HCT116 (cell line): ENCODE data around the gene NKX6-2. TPM values are rescaled to one million over a fixed set of nuclear protein-coding genes. Genes with fewer than 3 reads are reported as not detected.

Source experiments
- ATAC-seq: fragments of 200-7000 bp; cut with Tn5 transposase; 2 replicates; pipeline ENCODE4 v1.9.1; 2020; ENCODE audit warnings: mild to moderate bottlenecking, moderate library complexity
- BruUV-seq: library from RNA; stranded (reverse); fragments of 400-500 nt; replicated peaks from 2 replicates; lab custom pipeline; 2021; lab: Mats Ljungman, UMichigan
- CTCF ChIA-PET: fragments of 300-600 bp; sonication (Branson Sonifier 250); formaldehyde crosslinking; loops from one replicate; lab custom pipeline; 2021; ENCODE audit warnings: antibody characterized with exemption; lab: Charles Lee
- POLR2A ChIA-PET: fragments of 300-600, 350-600 bp; sonication (Branson Sonifier 250); formaldehyde crosslinking; loops from one replicate; lab custom pipeline; 2021; ENCODE audit warnings: antibody characterized with exemption; lab: Charles Lee
- RAD21 ChIA-PET, 2 experiments: fragments of 300-600 bp; sonication (Branson Sonifier 250); formaldehyde crosslinking; loops; one replicate each; lab custom pipeline; 2023; ENCODE audit warnings: low total read pairs in 2 of 2; ENCODE audit not compliant: uncharacterized antibody in 2 of 2, unreplicated experiment in 2 of 2, low non-redundant PET in 1 of 2; lab: Charles Lee
- DNase-seq: peaks from one replicate; pipeline ENCODE4 v3.0.0-alpha.2; 2010; ENCODE audit warnings: low read depth, low spot score
- H2AFZ ChIP-seq: fragments of 200-600 bp; shearing (Covaris generic), sonication (generic); 2 replicates; pipeline ENCODE4 v1.6.1; 2017; ENCODE audit warnings: low read depth, mixed run types, mixed read lengths, antibody characterized with exemption, low read length; ENCODE audit not compliant: poor library complexity, severe bottlenecking
- H3K27ac ChIP-seq: 2 replicates; pipeline ENCODE4 v1.5.1; 2012; ENCODE audit warnings: low read depth, low read length
- H3K27me3 ChIP-seq: fragments of 200-600 bp; sonication (generic); 2 replicates; pipeline ENCODE4 v1.6.1; 2016; ENCODE audit warnings: mixed run types, low read length, mixed read lengths; ENCODE audit not compliant: insufficient read depth
- H3K36me3 ChIP-seq, 2 experiments: fragments of 200-500 bp in 1 of 2; fragments of 200-600 bp in 1 of 2; sonication (Bioruptor generic) in 1 of 2; sonication (generic) in 1 of 2; 2 replicates each; pipeline versions ENCODE4 v1.5.1 to v1.6.1; 2014 to 2016; ENCODE audit warnings: low read length in 2 of 2, inconsistent platforms in 1 of 2, mixed read lengths in 1 of 2, mixed run types in 1 of 2; ENCODE audit not compliant: insufficient read depth in 2 of 2, control insufficient read depth in 1 of 2
- H3K4me1 ChIP-seq, 2 experiments: fragments of 200-600 bp in 1 of 2; sonication (generic) in 1 of 2; 2 replicates each; pipeline versions ENCODE4 v1.5.1 to v1.6.1; 2012 to 2017; ENCODE audit warnings: low read length in 2 of 2, inconsistent platforms in 1 of 2, mild to moderate bottlenecking in 1 of 2, mixed read lengths in 1 of 2, mixed run types in 1 of 2, moderate library complexity in 1 of 2; ENCODE audit not compliant: insufficient read depth in 2 of 2, control insufficient read depth in 1 of 2
- H3K4me2 ChIP-seq: fragments of 200-600 bp; sonication (generic); 2 replicates; pipeline ENCODE4 v1.6.1; 2017; ENCODE audit warnings: mixed run types, low read length, mixed read lengths
- H3K4me3 ChIP-seq, 2 experiments: fragments of 200-600 bp in 1 of 2; sonication (generic) in 1 of 2; replicated peaks in 1 of 2; 2 replicates each; pipeline ENCODE4 v1.5.1; 2011 to 2016; ENCODE audit warnings: low read length in 2 of 2, control low read depth in 1 of 2, low read depth in 1 of 2, mild to moderate bottlenecking in 1 of 2, mixed read lengths in 1 of 2, mixed run types in 1 of 2
- H3K79me2 ChIP-seq: fragments of 200-600 bp; sonication (generic); 2 replicates; pipeline ENCODE4 v1.6.1; 2017; ENCODE audit warnings: mild to moderate bottlenecking, mixed run types, low read length, moderate library complexity, mixed read lengths; ENCODE audit not compliant: insufficient read depth
- H3K9ac ChIP-seq: fragments of 200-600 bp; sonication (generic); 2 replicates; pipeline ENCODE4 v1.6.1; 2016; ENCODE audit warnings: low read length, mixed read lengths
- H3K9me2 ChIP-seq: fragments of 200-600 bp; sonication (generic), shearing (Covaris generic); 2 replicates; pipeline ENCODE4 v1.6.1; 2017; ENCODE audit warnings: mixed run types, mild to moderate bottlenecking, moderate library complexity; ENCODE audit not compliant: insufficient read depth
- H3K9me3 ChIP-seq, 2 experiments: fragments of 200-500 bp in 1 of 2; fragments of 200-600 bp in 1 of 2; sonication (Bioruptor generic) in 1 of 2; sonication (generic) in 1 of 2; 2 replicates each; pipeline ENCODE4 v1.6.1; 2014 to 2017; ENCODE audit warnings: low read length in 2 of 2, mixed read lengths in 2 of 2, inconsistent platforms in 1 of 2, low read depth in 1 of 2, mild to moderate bottlenecking in 1 of 2, mixed run types in 1 of 2, moderate library complexity in 1 of 2; ENCODE audit not compliant: control insufficient read depth in 1 of 2, insufficient read depth in 1 of 2
- H4K20me1 ChIP-seq: fragments of 200-600 bp; sonication (generic), shearing (Covaris generic); 2 replicates; pipeline ENCODE4 v1.6.1; 2017; ENCODE audit warnings: mixed run types, mild to moderate bottlenecking, moderate library complexity; ENCODE audit not compliant: insufficient read depth
- EGR1 ChIP-seq: IDR thresholded peaks from 2 replicates; pipeline ENCODE4 v1.6.1; 2012; ENCODE audit warnings: low read depth
- ELF1 ChIP-seq: IDR thresholded peaks from 2 replicates; pipeline ENCODE4 v1.6.1; 2012; ENCODE audit warnings: low read depth, borderline replicate concordance
- EZH2 ChIP-seq: fragments of 200-600 bp; sonication (generic); IDR thresholded peaks from 2 replicates; pipeline ENCODE4 v1.6.1; 2017; ENCODE audit warnings: antibody characterized with exemption, mixed run types
- JUND ChIP-seq: IDR thresholded peaks from 2 replicates; pipeline ENCODE4 v1.6.1; 2012
- POLR2AphosphoS5 ChIP-seq: IDR thresholded peaks from 2 replicates; pipeline ENCODE4 v1.6.1; 2011; ENCODE audit warnings: mild to moderate bottlenecking, low read depth, low read length, moderate library complexity
- SRF ChIP-seq: IDR thresholded peaks from 2 replicates; pipeline ENCODE4 v1.6.1; 2012; ENCODE audit warnings: low read depth
- TCF7L2 ChIP-seq: IDR thresholded peaks from 2 replicates; pipeline ENCODE4 v1.7.0; 2011; ENCODE audit warnings: borderline replicate concordance, inconsistent platforms; ENCODE audit not compliant: insufficient read depth, insufficient read length; ENCODE audit errors: extremely low read depth
- YY1 ChIP-seq: IDR thresholded peaks from 2 replicates; pipeline ENCODE4 v1.6.1; 2011; ENCODE audit warnings: low read length, low read depth, moderate library complexity, mild to moderate bottlenecking; ENCODE audit not compliant: insufficient replicate concordance; ENCODE audit errors: extremely low read depth
- ZNF274 ChIP-seq: fragments of 200-500 bp; sonication (Bioruptor generic); IDR thresholded peaks from 2 replicates; pipeline ENCODE4 v1.6.1; 2014; ENCODE audit warnings: mild to moderate bottlenecking, low read depth, low read length, inconsistent platforms
- intact Hi-C: fragments of 100-400 bp; cut with micrococcal nuclease; formaldehyde crosslinking; loops from 2 replicates; pipeline ENCODE4 v1.10.0; 2022
- total RNA-seq: library from RNA; stranded (reverse); gene quantifications from one replicate; pipeline ENCODE4 v1.2.1, GENCODE V29; 2021; ENCODE audit not compliant: unreplicated experiment
- TF ChIP-seq, protein P1 (sequence below): IDR thresholded peaks from 2 replicates; pipeline ENCODE4 v1.6.1; 2012
- TF ChIP-seq, protein P2 (sequence below): IDR thresholded peaks from 2 replicates; pipeline ENCODE4 v1.6.1; 2011; ENCODE audit warnings: mild to moderate bottlenecking, low read length, moderate library complexity; ENCODE audit not compliant: insufficient replicate concordance; ENCODE audit errors: extremely low read depth

Gene NKX6-2
- total RNA-seq, 1 experiment from 2014 or later = not detected

DNA sequence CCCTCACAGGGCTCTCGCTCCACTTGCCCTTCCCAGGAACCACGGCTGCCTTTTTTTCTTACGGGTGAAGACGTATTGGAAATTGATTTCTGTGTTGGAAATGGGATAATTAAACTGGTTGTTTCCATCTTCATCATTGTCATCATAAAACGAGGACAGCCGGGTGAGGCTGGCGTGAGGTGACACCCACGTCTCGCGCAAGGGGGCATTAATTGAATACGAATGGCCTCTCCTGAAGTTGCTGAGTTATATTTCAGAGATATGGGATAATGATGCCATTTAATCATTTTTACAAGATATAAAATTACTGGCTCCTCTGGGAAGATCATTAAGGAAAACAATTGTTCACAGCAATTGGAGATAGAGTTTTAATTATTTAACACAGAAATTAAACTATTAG, 18.3 kb upstream of the NKX6-2 start (continued):
- TF ChIP-seq, protein P1, sequence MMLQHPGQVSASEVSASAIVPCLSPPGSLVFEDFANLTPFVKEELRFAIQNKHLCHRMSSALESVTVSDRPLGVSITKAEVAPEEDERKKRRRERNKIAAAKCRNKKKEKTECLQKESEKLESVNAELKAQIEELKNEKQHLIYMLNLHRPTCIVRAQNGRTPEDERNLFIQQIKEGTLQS = no peak
- TF ChIP-seq ELF1 (no peak), EGR1 (no peak), EZH2 (no peak), TCF7L2 (no peak), JUND (no peak)
- TF ChIP-seq, protein P2, sequence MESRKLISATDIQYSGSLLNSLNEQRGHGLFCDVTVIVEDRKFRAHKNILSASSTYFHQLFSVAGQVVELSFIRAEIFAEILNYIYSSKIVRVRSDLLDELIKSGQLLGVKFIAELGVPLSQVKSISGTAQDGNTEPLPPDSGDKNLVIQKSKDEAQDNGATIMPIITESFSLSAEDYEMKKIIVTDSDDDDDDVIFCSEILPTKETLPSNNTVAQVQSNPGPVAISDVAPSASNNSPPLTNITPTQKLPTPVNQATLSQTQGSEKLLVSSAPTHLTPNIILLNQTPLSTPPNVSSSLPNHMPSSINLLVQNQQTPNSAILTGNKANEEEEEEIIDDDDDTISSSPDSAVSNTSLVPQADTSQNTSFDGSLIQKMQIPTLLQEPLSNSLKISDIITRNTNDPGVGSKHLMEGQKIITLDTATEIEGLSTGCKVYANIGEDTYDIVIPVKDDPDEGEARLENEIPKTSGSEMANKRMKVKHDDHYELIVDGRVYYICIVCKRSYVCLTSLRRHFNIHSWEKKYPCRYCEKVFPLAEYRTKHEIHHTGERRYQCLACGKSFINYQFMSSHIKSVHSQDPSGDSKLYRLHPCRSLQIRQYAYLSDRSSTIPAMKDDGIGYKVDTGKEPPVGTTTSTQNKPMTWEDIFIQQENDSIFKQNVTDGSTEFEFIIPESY = no peak
- TF ChIP-seq, all 23 proteins: peak for 0

DNA sequence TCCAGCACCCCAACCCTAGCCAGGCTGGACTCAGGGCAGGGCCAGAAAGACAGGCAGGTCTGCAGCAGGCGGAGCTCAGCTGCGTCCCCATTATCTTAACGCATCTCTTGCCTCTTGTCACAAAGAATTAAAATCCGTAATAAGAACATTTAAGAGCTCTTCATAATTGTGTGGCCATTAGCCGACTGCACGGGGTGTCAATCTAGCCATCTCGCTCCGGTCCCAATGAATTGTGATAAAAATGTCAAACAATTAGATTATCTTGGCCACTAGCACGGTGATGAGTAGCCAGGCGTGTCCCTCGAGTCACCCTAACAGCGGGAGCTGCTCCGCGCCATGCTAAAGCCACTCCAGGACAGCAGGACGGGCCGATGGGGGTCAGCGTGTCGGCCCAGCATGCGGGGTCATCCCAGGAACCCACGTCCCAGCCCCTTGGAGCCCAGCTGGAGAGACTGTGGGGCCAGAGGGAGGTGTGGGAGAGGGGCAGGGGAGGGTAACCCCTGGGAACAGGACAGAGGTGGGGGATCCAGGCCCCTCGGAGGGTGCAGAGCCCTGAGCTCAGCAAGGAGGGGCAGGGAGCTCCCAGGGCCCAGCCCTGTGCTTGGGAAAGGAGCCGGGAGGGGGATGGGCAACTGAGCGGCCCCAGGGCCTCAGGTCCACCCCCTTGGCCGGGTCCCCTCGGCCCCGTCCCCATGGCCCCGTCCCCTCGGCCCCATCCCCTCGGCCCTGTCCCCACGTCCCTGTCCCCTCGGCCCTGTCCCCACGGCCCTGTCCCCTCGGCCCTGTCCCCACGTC, 17.7 kb upstream of the NKX6-2 start:
- intact Hi-C loops = no loop called here
- RAD21 ChIA-PET = no interaction called here
- TF ChIP-seq EZH2 (no peak), TCF7L2 (no peak), YY1 (no peak), POLR2AphosphoS5 (no peak), SRF (no peak), EGR1 (no peak), ZNF274 (no peak)
- TF ChIP-seq, protein P1 = no peak
- Histone ChIP-seq H4K20me1 (no peaks in the 10 kb centered on the region), H3K4me3 (no peak overlapping the region), H3K27me3 (no peaks in the 10 kb centered on the region), H3K9me2 (no peaks in the 10 kb centered on the region), H2AFZ (no peak overlapping the region), H3K27ac (no peak overlapping the region), H3K36me3 (no peaks in the 10 kb centered on the region), H3K4me1 (no peaks in the 10 kb centered on the region), H3K9me3 (no peaks in the 10 kb centered on the region), H3K9ac (no peak overlapping the region), H3K4me2 (no peak overlapping the region), H3K79me2 (no peaks in the 10 kb centered on the region)
- BruUV-seq = no TSS peak
- DNase-seq (no peak), ATAC-seq (no peak)
- POLR2A ChIA-PET = no interaction called here
- CTCF ChIA-PET = interaction anchor here (2.2 kb wide), 1 partner anchor 149 kb away, joined by 7 read pairs; no protein-coding TSS in a partner anchor
